NB4 (cell line): ENCODE measurements around the gene TRIM32.

ENCODE experiments used
- CTCF ChIP-seq: IDR thresholded peaks from one replicate; pipeline ENCODE4 v1.5.1; 2012; ENCODE audit warnings: low read depth, low read length
- MAX ChIP-seq: IDR thresholded peaks from 2 replicates; pipeline ENCODE4 v1.6.1; 2011; ENCODE audit warnings: low read depth, low read length
- MYC ChIP-seq: IDR thresholded peaks from 2 replicates; pipeline ENCODE4 v1.6.1; 2011; ENCODE audit warnings: low read depth, low read length
- POLR2A ChIP-seq: IDR thresholded peaks from 2 replicates; pipeline ENCODE4 v1.6.1; 2011; ENCODE audit warnings: mild to moderate bottlenecking; ENCODE audit not compliant: insufficient read length; ENCODE audit errors: extremely low read depth

- no peak for TF ChIP-seq CTCF
- no peak for TF ChIP-seq POLR2A
- no peak for TF ChIP-seq MYC
- TF ChIP-seq MAX, result no peak
Observed at GRCh38 chr9:116694785-116695291, 7.7 kb downstream of the TRIM32 start.
